GM12891 (cell line): ENCODE measurements around the gene XAGE2.

Source experiments
- DNase-seq: peaks from one replicate; pipeline ENCODE4 v3.0.0; 2011; ENCODE audit warnings: low spot score; ENCODE audit not compliant: insufficient read length
- FAIRE-seq: peaks from 2 replicates; lab custom pipeline; 2011; peaks lifted over from hg19 to GRCh38; lab: Jason Lieb, UNC
- PAX5 ChIP-seq: IDR thresholded peaks from 2 replicates; pipeline ENCODE4 v1.6.1; 2011; ENCODE audit warnings: low read length, moderate library complexity, mild to moderate bottlenecking; ENCODE audit not compliant: insufficient read depth, severe bottlenecking
- POLR2A ChIP-seq: IDR thresholded peaks from 2 replicates; pipeline ENCODE4 v1.6.1; 2011; ENCODE audit warnings: low read depth, low read length, control low read depth
- POLR2AphosphoS5 ChIP-seq: IDR thresholded peaks from 2 replicates; pipeline ENCODE4 v1.6.1; 2011; ENCODE audit warnings: low read depth, low read length, control low read depth
- POU2F2 ChIP-seq: IDR thresholded peaks from 2 replicates; pipeline ENCODE4 v1.6.1; 2011; ENCODE audit warnings: low read depth, mild to moderate bottlenecking, control low read depth, low read length, moderate library complexity
- SPI1 ChIP-seq: IDR thresholded peaks from 2 replicates; pipeline ENCODE4 v1.6.1; 2011; ENCODE audit warnings: low read depth, low read length, control low read depth
- TAF1 ChIP-seq: IDR thresholded peaks from 2 replicates; pipeline ENCODE4 v1.6.1; 2011; ENCODE audit warnings: low read depth, low read length, control low read depth

XAGE2 gene

DNA sequence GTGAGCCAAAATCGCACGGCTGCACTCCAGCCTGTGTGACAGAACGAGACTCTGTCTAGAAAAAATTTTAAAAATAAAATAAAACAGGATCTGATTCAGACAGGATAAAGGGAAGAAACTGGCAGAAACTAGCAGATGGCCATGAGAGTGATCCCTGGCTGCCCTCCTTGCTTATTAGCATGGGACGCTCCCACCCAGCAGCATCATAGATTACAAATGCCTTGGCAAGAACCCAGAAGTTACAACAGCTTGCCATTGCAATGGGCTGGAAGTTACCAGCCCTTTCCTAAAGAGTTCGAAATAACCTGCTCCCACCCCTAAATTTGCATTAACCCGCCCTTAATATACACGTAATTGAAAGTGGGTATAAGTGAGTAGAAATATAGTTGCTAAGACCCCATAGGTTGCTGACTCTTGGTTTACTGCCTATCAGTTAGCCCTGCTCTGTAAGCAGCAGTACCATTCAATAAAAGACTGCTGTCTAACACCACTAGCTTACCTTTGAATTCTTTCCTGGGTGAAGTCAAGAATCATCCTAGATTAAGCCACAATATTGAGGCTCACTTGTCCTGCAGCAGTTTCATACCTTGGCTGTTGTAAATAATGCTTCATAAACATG, 9.1 kb upstream of the XAGE2 start:
- DNase-seq (no peak), FAIRE-seq (no peak)
- TF ChIP-seq TAF1 = no peak
- no peak for TF ChIP-seq POU2F2
- TF ChIP-seq POLR2A = no peak
- no peak for TF ChIP-seq PAX5
- TF ChIP-seq SPI1 = no peak
- no peak for TF ChIP-seq POLR2AphosphoS5

DNA sequence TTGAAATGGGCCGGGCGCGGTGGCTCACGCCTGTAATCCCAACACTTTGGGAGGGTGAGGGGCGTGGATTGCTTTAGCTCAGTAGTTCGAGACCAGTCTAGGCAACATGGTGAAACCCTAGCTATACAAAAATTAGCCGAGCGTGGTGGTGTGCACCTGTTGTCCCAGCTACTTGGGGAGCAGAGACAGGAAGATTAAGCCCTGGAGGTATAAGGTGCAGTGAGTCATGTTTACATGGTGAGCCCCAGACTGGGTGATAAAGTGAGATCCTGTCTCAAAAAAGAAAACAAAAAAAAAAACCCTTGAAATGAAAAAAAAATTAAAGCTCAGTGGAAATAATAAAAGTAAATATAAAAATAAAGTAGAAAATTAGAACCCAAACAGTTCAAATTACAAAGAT, 6.9 kb upstream of the XAGE2 start:
- FAIRE-seq (no peak), DNase-seq (no peak)
- TF ChIP-seq TAF1 (no peak), POLR2AphosphoS5 (no peak), SPI1 (no peak), PAX5 (no peak), POU2F2 (no peak), POLR2A (no peak)

DNA sequence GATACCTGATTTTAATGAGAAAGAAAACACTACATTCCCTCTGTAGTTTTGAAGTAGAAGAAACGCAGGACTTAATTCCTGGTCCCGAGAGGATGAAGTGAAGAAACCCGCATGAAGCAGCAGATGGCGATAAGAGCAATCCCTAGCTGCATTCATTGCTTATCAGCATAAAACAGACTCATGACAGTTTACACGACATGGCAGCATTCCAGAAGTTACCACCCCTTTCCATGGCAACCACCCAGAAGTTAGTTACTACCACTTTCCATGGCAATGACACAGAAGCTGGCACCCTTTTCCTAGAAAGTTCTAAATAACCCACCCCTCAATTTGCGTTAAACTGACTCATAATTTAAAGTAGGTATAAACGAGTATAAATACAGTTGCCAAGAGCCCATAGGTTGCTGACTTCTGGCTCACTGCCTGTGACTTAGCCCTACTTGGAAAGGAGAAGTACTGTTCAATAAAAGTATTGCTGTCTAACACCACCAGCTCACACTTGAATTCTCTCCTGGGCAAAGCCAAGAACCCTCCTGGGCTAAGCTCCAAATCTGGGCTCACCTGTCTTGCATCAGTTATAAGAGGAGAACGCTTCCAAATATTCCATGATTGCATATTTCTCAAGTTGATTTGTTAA, 5.5 kb upstream of the XAGE2 start:
- DNase-seq = no peak

DNA sequence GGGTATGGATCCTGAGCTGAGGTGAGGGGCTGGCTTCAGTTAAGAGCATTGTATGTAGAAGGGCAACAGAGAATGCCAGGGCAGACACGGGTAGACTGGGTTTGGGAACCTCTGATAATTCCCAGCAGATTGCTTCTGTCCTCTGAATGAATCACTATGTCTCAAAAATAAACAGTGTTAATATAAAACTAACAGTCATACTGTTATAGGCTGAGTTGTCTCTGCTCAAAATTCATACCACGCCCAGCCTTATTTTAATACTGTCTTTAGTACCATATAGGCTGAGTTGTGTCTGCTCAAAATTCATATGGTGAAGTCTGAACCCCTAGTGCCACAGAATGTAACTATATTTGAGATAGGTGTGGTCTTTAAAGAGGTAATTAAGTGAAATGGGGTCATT, 10.0 kb downstream of the XAGE2 start:
- no peak for FAIRE-seq
- TF ChIP-seq POLR2A (no peak), TAF1 (no peak), SPI1 (no peak), PAX5 (no peak), POLR2AphosphoS5 (no peak), POU2F2 (no peak)
- no peak for DNase-seq

More for the DNA sequence above, 5.5 kb upstream of the XAGE2 start:
- FAIRE-seq = no peak
- TF ChIP-seq POLR2AphosphoS5 (no peak), TAF1 (no peak), POLR2A (no peak), PAX5 (no peak), POU2F2 (no peak), SPI1 (no peak)

DNA sequence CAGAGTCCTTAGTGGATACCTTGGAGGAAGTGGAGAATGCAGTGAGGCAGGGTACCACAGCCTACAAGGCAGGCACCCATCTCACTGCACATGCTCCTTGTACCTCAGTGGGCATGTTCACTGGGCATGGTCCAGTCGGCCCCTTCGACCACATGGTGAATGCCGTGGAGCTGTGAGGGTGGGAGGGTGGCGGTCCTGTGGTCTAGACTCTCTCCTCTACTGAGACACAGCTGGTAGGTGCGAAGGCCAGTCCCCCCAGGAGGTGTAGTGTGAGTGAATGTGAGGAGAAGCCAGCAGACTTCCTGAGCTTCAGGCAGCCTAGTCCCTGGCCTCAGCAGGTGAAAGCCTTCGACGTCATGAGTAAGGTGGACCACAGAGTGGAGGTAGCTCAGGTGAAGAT, 12.2 kb downstream of the XAGE2 start:
- no peak for TF ChIP-seq SPI1
- TF ChIP-seq POU2F2 = no peak
- no peak for TF ChIP-seq POLR2A
- TF ChIP-seq PAX5 = no peak
- TF ChIP-seq POLR2AphosphoS5 = no peak
- TF ChIP-seq TAF1 = no peak
- FAIRE-seq (no peak), DNase-seq (no peak)

DNA sequence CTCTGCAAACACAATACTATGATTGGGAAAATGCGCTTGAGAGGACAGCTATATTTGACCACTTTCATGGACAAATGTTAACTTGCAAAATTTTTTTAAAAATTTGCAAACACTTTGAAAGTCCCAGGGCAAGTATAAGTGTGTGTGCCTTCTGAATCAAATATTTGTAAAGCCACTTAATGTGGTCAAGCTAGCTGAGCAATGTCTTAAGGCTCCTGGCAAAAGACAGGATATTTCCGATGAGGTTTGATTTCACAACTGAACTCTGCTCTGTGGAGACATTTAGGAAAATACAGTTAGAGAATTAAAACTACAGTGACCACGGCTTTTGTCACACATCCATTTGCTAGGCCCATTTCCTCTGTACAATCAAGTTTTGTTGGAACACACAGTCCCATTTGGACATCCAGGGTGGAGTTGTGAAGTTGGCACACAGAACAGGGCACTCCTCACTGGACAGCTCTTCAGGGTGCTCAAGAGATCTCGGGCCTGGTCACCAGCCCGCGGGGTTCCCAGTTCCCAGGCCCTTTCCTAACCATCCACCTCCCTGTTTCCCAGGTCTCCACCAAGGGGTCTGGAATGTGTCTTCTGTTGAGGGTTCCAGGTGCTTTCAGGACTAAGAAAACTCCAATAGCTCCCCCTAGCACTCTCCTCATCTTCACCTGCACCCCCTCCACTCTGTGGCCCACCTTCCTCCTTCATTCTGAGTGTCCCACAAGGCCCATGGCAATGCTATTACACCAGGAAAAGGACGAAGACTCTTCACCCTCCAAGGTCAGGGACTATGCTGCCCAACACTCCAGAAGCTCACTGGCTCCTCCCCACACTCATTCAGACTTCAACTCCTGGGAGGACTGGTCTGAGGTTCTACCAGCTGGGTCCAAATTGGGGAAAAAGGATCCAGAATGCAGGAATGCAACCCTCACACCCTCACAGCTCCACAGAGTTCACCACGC, 41.9 kb downstream of the XAGE2 start:
- DNase-seq (no peak), FAIRE-seq (no peak)
- TF ChIP-seq TAF1 (no peak), POU2F2 (no peak)

DNA sequence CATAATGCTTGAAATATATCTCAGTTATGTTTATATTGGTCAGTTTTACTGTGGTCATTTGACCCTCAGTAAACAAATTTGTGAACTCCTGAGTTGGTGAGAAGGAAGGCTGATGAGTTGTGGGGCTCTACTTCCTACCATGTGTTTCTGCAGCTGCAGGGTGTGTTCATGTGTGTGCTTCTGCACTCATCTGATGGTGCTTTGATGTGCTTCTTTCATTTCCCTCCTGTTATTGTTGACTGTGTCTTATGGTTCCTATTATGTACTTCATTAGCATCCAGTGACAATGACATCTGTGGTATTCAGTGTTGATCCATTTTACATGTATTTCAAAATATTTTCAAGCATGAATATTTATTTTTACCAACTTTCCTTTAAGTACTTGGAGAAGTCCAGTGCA, 46.5 kb downstream of the XAGE2 start:
- DNase-seq (no peak), FAIRE-seq (no peak)
- TF ChIP-seq POU2F2 (no peak), PAX5 (no peak), POLR2AphosphoS5 (no peak), TAF1 (no peak), SPI1 (no peak), POLR2A (no peak)

DNA sequence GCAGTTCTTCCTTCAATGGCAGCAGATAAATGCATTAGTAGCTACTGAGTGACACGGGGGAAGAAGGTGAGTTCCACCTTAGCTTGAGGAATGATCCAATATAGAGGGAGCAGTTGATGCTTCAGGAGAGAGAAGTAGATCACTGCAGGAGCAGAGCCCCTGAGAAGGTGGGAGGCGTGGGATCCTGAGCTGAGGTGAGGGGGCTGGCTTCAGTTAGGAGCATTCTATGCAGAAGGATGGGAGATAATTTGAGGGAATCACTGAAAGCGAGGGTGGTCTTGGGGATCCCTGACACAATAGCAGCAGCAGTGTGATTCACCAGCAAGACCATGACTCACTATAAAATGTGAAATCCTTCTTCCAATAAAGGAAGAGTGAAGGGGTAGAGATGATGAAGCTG, 48.0 kb downstream of the XAGE2 start:
- FAIRE-seq (no peak), DNase-seq (no peak)
- TF ChIP-seq PAX5 = no peak
- TF ChIP-seq POU2F2 = no peak
- TF ChIP-seq POLR2AphosphoS5 = no peak
- no peak for TF ChIP-seq POLR2A
- TF ChIP-seq TAF1 = no peak
- TF ChIP-seq SPI1 = no peak

DNA sequence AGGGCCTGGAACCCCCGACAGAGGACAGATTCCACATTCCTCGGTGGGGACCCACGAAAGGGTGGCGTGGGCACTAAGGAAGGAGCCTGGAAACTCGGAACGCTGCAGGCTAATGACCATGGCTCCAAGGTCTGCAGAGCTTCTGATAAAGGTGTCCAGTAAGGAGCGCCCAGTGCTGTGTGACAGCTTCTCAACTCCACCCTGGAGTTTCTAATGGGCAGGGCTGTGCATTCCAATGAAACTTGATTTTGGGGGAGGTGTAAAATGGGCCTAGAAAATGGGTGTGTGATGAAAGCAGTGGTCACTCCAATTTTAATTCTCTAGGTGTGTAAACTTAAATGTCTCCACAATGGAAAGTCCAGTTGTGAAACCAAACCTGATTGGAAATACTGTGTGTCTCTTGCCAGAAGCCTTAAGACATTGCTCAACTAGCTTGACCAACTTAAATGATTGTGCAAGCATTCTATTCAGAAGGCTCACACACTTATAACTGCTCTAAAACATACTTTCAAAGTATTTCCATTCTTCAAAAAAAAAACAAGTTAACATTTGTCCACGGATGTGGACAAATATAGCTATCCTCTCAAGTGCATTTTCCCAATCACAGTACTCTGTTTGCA, 52.1 kb downstream of the XAGE2 start:
- FAIRE-seq = no peak
- no peak for TF ChIP-seq POLR2A
- no peak for DNase-seq

DNA sequence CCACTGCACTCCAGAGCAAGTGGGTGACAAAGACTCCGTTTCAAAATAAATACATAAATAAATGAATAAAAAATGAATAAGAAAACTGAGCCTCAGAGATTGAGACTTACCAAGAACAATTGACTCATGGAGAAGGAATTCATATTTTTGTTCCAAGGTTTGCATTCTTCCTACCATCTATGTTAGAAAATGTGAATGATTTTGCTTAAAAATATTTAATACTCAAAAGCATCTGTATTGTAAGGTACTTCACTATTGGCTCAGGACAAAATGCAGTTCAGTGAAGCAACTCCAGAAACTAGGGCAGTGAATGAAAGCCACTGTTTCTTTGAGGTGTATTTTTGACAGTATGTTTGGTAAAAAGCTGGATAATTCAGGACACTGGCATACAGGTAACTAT, 54.1 kb downstream of the XAGE2 start:
- DNase-seq = no peak
- FAIRE-seq = no peak

More for the DNA sequence above, 54.1 kb downstream of the XAGE2 start:
- no peak for TF ChIP-seq PAX5
- TF ChIP-seq SPI1 = no peak
